Measurements from ENCODE around the gene CCM2L. TPM values are rescaled to one million over a fixed set of nuclear protein-coding genes. Genes with fewer than 3 reads are reported as not detected.

The CCM2L gene
- total and polyA plus RNA-seq, 2 of the 8 experiments (the other 6 are each of a cell fraction or from before 2014, with no cell fraction given) = 5.5 to 15.8 TPM

GRCh38 chr20:32072168-32072750 is 62.0 kb downstream of the CCM2L start:
- H2BK20ac ChIP-seq (ENCODE audit: low read length) = no peak overlapping the region
- no peak for FAIRE-seq
- H3K79me1 ChIP-seq (ENCODE audit: low read depth, low read length) = no peaks in the 10 kb centered on the region
- DNase-seq (ENCODE audit: low read depth in 1 of 2, low spot score in 2 of 2) = no peak
- H2BK15ac ChIP-seq (ENCODE audit: low read length) = no peak overlapping the region
- H2BK120ac ChIP-seq (replicated peaks; ENCODE audit: low read depth, low read length) = no peak overlapping the region
- H3K18ac ChIP-seq (ENCODE audit: extremely low read depth, low read length) = no peak overlapping the region
- no peak overlapping the region for H3K14ac ChIP-seq (ENCODE audit: insufficient read length)
- no peaks in the 10 kb centered on the region for H3K23me2 ChIP-seq (ENCODE audit: low read depth, low read length)
- no peaks in the 10 kb centered on the region for H3K79me2 ChIP-seq (ENCODE audit: control insufficient read depth in 1 of 2, insufficient read depth in 2 of 2, low read length in 2 of 2)
- H2BK5ac ChIP-seq (ENCODE audit: low read depth, low read length) = no peak overlapping the region
- no peak overlapping the region for H2AK5ac ChIP-seq (ENCODE audit: low read depth, low read length)
- H3K56ac ChIP-seq (replicated peaks; ENCODE audit: insufficient read length, low read depth, low read length) = no peak overlapping the region
- no peaks in the 10 kb centered on the region for H3K36me3 ChIP-seq (ENCODE audit: control insufficient read depth in 2 of 4, insufficient read depth in 4 of 4, low read length in 3 of 4)
- no peaks in the 10 kb centered on the region for H3K9me3 ChIP-seq (ENCODE audit: insufficient read depth in 2 of 2, low read depth in 1 of 2, low read length in 1 of 2)
- H3K4me1 ChIP-seq (replicated peaks in 1 of 4; ENCODE audit: control insufficient read depth in 3 of 4, insufficient read depth in 4 of 4, low read length in 3 of 4) = peaks cover 0 to 3% (median 0%) of the 10 kb centered on the region in 4 experiments; a peak in 2 of 7 replicates
- no peak for TF ChIP-seq KDM5A (IDR thresholded peaks at IDR 0.05; ENCODE audit: low read length)
- no peak for TF ChIP-seq CHD1 (IDR thresholded peaks at IDR 0.05; ENCODE audit: low read depth, low read length)
- no peak for TF ChIP-seq EZH2 (IDR thresholded peaks at IDR 0.05; ENCODE audit: low read depth, low read length, severe bottlenecking)
- TF ChIP-seq SP1 (IDR thresholded peaks at IDR 0.05; ENCODE audit: low read depth, low read length) = no peak
- TF ChIP-seq HDAC2 (IDR thresholded peaks at IDR 0.05; ENCODE audit: borderline replicate concordance in 1 of 2, low read depth in 2 of 2, low read length in 2 of 2) = no peak
- no peak for TF ChIP-seq CEBPB (IDR thresholded peaks at IDR 0.05; ENCODE audit: low read depth, low read length)
- no peak for TF ChIP-seq USF2 (IDR thresholded peaks at IDR 0.05; ENCODE audit: low read length)
- ChIA-PET POLR2A (ENCODE audit: partially characterized antibody) (no interaction called here), CTCF (ENCODE audit: partially characterized antibody) (interaction anchor here (0.5 to 4.5 kb wide), 7 partner anchors 14 to 221 kb away, joined by 3 to 31 read pairs (median 4); no protein-coding TSS in a partner anchor)
- no peak overlapping the region for H3K23ac ChIP-seq (ENCODE audit: insufficient read length)
- H3K4me3 ChIP-seq (ENCODE audit: extremely low read depth in 1 of 4, insufficient read depth in 2 of 4, low read depth in 3 of 4, low read length in 4 of 4) = no peak overlapping the region
- H2BK12ac ChIP-seq (ENCODE audit: low read depth, low read length) = no peak overlapping the region
- no peak overlapping the region for H3K9ac ChIP-seq (replicated peaks in 1 of 4; ENCODE audit: extremely low read depth in 1 of 4, low read depth in 3 of 4, low read length in 3 of 4)
- H3K27me3 ChIP-seq (replicated peaks in 1 of 4; ENCODE audit: control insufficient read depth in 3 of 4, extremely low read depth in 1 of 4, insufficient read depth in 3 of 4, low read length in 3 of 4) = no peaks in the 10 kb centered on the region
- H3K4ac ChIP-seq (replicated peaks; ENCODE audit: insufficient read length, low read depth, low read length) = no peak overlapping the region
- no peak overlapping the region for H2AFZ ChIP-seq (ENCODE audit: low read length)
- H4K5ac ChIP-seq (ENCODE audit: insufficient read length, low read depth, low read length) = no peak overlapping the region
- H4K8ac ChIP-seq (ENCODE audit: extremely low read depth, insufficient read depth, low read length) = no peak overlapping the region
- H4K20me1 ChIP-seq (replicated peaks in 1 of 2; ENCODE audit: control insufficient read depth in 1 of 2, insufficient read depth in 2 of 2, low read length in 2 of 2) = no peaks in the 10 kb centered on the region
- H4K91ac ChIP-seq (replicated peaks; ENCODE audit: insufficient read length, low read length) = no peak overlapping the region
- H3K27ac ChIP-seq (ENCODE audit: low read depth, low read length) = no peak overlapping the region
- WGBS, 2 experiments (ENCODE audit: extremely low coverage in 1 of 2, insufficient coverage in 1 of 2, insufficient read length in 1 of 2, insufficient replicate concordance in 2 of 2, low coverage in 1 of 2, low lambda C conversion rate in 2 of 2, missing lambda C conversion rate in 1 of 2) = 80% methylated on average over 6 of the region's 6 CpGs; no CpG with 5 or more reads in 1 of the 2 experiments
- no peak overlapping the region for H3K4me2 ChIP-seq (ENCODE audit: insufficient read depth in 1 of 2, low read depth in 2 of 2, low read length in 2 of 2)
